Activated effector memory CD4-positive, alpha-beta T cell treated with anti-CD3 and anti-CD28 coated beads, Interleukin-2, amount 50 U/mL, for 16 hours (primary cell): ENCODE data around the gene USP6NL.

Source experiments
- DNase-seq: peaks from one replicate; pipeline ENCODE4 v3.0.0-alpha.2; 2020

The USP6NL gene

DNA sequence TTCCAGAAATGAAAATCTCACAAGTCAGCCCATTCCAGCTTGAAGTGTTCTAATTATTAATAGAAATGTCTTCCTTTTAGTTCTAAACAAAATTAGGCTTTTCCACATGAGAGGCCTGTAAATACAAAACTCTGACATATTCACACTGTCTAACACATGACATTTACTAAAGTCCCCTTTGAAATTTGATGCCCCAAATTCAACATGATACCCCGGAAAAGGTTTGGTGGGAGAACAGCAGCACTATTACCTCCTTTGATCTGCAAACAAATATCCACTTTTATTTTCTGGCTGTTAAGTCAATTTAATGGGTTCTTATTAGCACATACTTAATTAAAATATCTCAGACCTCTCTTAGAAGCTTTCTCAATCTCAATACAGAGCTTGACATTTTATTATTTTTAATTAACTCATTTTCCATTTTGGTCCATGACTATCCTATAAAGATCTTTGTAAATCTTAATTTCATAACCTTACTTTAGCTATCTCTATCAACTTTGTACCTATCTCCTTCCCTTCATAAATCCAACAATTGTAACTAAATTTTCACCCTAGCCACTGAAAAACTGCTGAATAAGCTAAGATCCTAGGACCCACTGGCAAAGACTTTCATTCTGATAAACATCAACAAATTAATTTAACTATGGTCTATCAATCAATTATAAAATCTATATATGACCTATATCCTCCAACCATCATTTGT is 63.2 kb downstream of the USP6NL start:
- DNase-seq, result no peak

DNA sequence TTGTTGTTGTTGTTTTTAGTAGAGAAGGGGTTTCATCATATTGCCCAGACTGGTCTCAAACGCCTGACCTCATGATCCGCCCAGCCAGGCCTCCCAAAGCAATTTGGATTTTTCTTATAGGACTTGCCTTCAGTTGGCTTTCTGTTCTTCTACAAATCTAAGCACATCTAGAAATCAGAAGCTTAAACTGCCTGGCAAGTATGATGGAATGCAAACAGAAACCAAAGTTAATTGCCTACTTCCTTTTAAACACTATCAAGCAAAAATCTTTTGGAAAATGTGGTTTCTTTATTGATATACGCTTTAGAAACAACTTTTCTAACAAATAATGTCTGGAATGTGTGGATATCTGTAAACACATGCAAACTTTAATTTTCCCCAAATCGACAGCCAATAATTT is 64.9 kb downstream of the USP6NL start:
- DNase-seq, result no peak

DNA sequence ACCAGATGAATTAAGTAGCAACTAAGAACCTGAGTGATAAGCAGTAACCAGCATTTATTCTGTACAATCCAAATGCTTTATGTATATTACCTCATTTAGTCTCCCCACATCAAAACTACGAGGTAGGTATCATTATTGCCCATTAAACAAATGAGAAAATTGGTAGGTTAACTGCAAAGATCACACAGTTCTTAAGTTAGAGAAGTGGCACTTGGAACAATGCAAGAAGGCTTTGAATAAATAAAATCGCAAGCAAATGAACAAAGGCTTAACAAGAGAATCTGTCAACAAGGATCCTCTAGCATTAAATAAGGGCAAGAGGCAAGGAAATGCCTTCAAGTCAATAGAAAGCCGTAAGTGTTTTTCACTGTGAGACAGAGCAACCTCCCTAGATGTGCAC is 70.2 kb downstream of the USP6NL start:
- DNase-seq, result no peak

DNA sequence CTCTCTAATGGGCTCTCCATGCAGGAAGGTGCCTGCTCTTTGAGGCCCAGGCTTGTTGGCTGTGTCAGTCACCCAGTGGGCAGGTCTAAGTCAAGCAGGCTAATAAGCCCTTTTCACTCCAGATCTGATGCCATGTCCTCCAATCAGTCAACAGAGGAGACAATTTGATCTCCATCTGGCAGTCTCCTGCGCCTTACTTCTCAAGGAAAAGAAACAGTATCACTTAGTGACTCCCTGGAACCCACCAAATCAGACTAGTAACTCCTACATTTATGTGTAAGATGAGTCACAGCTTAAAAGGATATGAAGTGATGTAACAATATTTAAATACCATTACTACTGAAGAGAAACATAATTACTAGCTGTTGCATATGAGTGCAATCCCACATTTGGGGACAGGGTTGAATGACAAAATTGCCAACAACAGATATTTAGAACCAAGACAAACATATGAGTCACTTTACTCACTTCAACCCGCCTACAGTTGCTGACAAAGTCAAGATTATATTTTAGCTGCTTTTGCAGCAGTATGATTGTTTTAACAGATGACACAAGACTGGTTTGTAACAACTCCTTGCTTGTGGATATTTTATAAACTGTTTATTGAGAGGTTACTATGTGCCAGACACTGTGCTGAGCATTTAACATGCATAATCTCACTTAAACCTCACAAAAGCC is 72.1 kb downstream of the USP6NL start:
- no peak for DNase-seq

DNA sequence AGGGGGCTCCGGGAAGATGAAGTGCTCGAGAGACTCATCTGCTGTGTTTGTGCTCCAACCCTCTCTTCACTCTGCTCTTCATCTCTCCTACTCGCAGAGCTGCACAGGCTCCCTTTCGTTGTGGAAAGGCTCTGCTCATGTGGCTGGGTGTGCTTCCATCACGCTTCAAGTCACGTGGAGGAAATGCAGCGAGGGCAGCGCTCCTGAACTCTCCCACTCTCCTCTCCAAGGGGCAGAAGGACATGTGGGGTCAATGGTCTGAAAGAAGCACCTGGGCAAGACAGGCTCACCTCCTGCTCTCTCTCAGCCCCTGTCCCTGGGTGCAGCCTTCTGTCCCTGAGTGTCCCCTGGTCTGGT is 72.6 kb downstream of the USP6NL start:
- DNase-seq, result no peak

DNA sequence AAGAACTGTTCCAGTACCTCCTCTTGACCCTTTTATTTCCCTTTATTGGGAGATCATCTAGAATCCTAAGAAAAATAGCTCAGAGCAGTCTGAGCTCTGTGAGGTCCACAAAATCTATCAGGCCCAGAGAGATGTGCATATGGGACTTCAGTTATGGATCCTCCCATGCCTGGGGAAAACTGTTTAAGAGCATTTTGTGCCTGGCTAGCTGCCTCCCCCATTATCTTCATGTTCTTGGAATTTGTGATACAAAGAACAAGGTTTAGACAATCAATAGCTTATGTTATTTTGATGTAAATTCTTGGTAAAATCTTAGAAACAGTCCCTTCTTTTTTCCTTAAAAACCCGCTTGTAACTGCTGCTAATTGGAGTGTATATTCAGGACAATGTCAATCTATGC is 75.2 kb downstream of the USP6NL start:
- DNase-seq, result no peak

DNA sequence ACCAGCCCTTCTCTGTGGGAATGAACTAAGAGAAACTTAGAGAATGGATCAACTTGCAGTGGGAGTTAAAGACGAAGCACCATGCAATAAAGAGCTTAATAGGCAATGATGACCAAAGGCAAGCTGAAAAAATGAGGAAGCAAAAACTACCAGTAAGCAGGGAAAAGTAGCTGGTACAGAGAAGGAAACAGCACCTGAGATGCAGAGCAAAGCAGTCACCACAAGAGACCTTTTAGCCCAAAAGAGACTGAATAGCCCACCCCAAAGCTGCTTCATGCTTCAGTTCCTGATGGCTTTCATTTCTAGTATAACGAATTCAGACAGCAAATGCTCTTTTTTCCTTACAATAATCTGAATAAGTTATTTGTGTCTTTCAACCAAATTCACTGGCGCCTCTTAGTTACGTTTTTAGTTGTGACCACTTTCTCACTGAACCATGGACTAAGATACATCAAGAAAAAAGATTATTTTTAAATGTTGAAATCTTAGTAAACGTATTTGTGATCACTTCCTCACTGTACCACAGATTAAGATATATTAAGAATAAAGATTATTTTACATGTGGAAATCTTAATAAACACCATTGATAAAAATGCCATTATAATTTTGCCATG is 76.0 kb downstream of the USP6NL start:
- DNase-seq, result no peak

DNA sequence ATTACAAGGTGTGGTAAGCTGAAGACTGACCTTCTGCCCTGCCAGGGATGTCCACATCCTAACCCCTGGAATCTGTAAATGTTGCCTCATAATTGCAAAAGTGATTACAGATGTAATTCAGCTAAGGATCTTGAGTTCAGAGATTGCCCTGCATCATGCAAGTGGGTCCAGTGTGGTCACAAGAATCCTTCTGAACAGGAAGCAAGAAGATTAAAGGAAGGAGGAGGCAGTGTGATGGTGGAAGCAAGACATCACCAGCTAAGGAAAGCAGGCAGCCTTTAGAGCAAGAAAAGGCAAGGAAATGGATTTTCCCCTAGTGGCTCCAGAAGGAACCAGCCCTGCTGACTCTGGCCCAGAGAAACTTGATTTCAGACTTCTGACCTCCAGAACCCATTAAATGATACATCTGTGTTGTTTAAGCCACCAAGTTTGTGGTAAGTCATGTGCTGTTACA is 78.1 kb downstream of the USP6NL start:
- DNase-seq, result no peak

DNA sequence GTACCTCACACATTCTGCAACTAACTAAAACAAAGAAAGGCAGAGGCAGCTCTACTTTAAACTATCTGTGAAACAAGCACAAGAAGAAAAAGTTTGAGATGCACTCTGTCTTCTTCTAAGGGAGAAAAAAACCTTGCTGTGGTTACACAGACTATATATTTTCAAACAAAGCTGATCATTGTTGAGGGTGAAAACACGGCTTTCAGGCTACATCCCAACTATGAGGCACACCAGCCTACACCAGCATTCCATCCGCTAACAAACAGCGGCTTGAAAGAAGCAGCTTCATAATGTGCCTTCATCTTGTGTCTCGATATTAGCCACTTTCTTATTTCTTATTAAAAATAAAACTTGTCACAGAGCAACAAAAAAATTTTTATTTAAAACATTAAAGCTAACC is 79.1 kb downstream of the USP6NL start:
- DNase-seq, result no peak

DNA sequence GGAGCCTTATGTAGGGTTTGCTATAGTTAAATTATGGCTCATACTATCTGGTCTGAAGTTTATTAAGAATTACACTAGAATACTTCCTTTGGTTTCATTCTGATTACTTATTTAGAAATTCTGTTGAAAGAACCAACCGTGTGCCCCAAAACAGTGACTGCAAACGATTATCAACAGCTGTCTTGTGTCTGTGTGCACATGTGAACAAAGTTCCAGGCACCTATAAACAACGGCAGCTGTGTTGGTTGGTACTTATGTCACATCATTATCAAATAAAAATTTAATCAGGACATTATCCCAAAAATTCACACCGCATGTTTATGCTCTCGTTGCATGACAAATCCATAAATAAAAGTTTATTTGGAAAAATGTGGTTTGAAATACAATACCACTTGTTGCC is 80.6 kb downstream of the USP6NL start:
- no peak for DNase-seq

DNA sequence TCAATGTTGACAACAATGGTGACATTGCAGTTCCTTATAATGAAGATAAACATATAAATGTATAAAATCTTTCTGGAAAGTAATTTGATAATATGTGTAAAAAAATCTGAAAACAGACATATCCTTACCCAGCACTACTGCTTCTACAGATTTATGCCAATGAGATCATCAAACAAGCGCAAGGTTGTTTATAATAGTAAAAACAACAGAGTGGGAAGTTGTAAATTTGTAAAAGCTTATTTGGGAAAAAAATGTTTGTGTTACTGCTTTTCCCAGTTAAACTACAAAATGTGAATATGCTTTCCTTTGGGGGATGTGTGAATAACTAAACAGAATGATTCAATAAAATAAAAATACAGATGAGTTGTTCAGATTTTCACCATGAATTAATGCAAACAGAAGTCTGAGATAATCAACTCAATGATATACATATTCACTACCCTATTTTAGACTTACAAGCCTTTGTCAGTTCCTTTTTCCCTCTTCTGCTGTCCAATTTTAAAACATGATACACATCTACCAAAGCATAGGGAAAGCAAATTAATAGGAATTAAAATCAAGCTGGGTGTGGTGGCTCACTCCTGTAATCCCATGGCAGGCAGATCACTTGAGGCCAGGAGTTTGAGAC is 82.1 kb downstream of the USP6NL start:
- no peak for DNase-seq

DNA sequence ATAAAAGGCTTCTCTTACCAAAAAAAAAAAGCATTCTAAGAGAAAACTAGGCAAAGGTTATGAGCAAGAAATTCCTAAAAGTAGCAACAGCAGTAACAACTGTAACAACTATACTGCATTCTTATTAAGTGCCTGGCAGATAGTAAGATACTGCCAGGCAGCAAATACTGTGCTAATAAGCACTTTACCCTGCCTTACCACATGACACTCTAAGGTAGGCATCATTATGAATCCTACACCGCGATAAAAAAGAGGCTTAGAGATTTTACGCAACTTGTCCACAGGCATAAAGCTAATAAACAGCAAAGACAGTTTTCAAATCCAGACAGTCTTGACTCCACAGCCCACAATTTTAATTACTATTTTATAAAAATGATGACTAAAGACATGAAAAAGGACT is 83.2 kb downstream of the USP6NL start:
- DNase-seq, result no peak

DNA sequence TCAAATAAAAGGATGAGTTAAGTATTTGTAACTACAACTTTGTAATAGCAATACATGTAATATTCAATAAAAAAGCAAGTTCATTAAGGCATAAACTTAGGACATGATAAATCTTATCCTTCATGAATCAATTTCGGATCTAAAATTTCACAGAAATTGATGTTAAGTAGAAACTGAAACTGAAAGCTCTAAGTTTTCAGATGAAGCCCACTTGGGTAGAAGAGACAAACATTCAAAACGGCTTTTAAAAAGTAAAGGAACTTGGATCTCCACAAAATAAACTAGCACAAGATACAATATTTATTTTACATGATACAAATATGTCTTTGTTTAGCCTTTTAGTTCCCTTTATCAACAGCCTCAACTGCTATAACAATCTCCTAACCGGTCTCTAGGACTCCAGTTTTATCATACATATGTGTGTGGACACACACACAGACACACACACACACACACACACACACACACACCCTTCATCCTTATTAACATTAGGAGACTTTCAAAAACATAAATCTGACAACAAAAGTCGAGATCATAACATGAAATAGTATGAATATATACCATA is 83.7 kb downstream of the USP6NL start:
- DNase-seq, result no peak

DNA sequence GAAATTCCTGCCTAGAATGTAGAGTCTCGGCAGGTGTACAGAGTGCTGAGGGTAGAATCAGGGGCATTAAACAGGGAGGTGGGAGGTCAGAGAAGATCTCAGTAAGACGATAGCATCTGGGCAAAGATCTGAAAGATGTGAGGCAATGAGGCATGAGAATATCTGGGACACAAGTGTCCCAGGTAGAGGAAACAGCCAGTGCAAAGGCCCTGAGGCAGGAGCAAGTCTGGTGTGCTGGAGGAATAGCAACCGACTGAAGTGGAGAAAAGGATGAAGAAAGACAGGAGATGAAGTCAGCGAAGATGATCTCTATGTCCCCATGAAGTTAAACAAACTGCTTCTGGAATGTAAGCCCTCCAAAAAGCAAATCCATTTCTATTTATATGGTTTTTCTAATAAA is 84.4 kb downstream of the USP6NL start:
- no peak for DNase-seq

DNA sequence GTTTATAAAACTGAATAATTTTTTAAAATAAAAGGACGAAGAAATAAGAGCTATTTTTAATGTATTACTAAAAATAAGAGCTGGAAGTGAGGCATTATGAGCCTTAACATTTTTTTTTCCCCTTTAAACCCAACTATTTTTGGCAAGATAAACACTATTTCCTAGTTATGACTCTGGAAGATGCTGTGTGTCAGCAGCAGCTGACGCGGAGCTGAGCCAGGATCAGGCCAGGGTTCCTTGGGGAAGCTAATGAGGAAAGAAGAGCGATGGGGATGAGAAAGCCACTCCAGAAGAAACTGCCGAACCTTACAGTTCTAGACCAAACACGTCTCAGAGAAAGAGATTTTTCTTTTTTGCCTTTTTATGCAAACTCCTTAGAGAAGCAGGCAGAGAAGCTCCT is 85.9 kb downstream of the USP6NL start:
- DNase-seq, result no peak

DNA sequence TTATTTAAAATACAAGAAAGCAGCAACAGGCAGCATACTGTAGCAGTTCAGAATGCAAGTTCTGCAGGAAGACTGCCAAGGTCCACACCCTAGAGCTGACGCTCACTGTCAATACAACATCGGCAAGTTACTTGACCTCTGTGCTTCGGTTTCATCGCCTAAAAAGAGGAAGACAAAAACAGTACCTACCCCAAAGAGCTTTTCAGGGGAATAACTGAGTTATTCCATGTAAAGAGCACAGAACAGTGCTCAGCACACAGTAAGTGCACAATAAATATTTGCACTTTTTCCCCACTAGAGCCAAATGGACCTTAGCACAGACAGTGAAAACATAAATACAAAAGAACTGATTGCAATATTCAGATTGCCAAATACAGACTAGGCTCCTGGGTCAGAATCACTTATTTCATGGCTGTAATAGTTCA is 88.6 kb downstream of the USP6NL start:
- DNase-seq, result no peak

DNA sequence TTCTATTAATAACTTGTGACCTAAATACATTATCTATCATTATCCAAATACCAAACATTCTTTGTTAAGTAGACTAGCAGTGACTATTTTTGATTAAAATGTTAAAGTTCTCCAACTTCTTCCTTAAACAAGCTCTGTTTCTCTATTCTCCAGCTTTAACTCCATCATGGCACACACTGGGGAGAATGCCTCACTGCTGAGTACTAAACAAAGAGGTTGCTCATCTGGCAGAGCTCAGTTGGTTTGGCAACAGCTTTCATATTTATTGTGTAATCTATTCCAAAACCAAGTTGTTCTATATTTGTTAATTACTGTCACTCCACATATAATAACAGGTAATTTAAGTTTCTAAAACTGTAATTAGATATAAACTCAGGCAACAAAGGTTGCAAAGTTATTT is 89.6 kb downstream of the USP6NL start:
- DNase-seq, result no peak

DNA sequence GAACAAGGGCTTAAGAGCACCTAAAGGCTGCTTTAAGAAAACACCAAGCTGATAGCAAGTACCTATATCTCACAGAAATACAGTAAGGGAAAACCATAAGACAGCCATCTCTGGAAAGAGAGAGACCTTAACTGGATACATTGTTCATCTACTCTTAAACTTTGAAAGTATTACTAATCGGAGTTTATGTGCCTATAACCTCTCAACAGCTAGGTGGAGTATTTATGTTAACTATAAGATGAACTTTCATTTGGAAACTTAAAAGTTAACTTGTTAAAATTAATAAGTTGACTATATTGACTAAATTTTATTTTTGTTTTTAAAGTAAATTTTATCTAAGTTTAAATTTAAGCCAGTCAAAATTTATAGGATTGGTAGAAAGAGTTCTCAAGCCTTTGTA is 90.6 kb downstream of the USP6NL start:
- DNase-seq, result no peak

DNA sequence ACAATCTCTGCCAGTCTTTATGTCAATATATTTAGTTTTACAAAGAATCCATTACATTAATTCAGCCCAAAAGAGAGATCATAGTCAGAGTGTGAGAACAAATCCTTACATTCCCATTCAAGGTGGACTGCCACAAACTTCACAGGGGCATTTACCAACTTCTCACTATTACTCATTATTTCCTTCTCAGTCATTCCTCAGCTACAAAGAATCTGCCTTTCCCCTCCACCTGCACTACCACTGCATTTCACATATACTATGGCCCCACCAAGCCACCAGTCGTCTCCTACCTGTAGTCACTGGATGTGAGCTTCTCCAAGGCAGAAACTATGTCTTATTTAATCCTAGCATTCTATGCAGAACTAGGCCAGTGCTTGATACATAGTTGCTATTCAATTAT is 94.3 kb downstream of the USP6NL start:
- DNase-seq, result no peak

DNA sequence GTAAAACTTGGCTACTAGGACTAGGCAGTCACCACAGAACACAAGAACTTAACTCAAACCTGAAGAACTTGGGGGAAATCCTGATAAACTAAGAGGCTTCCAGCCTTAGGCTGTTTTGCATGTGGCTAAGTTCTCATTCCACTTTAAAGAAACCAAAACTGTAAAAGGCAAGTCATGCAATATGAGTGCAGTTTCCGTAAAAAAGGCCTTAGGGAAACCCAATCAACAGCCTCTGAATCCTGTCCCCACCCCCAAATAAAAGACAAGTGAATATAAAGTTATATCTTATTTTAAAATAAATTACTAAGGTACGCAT is 95.1 kb downstream of the USP6NL start:
- no peak for DNase-seq

DNA sequence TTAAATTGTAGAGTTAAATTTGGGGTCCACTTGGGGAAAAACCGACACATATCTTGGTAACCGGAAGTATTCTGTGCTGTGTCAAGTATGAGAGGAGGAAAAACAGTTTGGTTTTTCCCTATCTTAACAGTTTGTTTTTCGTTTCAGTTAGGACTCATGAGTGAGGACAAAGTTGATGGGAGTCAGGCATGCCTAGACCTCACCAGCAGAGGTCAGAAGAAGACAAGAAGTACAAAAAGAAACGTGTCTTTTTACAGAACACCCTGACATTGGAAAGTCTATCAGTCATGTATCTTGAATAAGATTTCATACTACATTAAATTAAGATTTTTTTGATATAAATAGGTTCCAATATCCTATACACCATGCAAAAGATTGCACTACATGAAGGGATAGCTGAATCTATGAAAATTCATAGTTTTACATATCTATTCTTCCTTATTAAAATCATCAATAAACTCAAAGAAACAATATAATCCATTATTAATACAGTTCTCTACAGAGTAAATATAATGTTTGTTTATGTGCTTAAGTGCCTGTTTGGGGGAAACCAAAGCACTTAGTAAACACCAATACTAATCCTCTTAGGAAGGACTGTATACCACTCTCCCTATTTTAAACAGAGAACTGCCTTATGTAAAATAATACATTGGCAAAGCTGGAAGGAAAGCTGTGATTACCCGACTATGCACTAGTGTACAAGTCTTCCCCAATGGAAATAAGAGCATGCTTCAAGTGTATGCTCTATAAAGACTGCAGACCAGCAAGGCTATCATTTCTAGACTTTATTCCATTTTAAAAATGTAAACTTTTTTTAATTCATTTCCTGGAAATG is 95.6 kb downstream of the USP6NL start:
- DNase-seq, result peak; percentile 71

DNA sequence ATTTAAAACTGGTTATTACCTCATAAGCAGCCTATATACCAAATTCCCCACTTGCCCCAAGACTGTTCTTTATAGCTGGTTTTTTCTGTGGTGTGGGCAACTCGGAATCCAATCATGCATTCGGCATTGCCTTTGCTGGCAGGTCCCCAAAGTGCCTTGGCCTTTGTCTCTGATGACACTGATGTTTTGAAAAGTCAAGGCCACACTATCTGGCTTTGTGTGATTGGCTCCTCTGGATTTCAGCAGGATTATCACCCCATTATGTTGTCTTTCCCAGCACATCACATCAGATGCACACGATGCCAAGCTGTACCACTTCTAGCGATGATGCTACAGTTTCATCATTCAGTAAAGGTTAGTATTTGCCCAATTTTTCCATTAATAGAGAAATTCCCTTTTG is 97.7 kb downstream of the USP6NL start:
- no peak for DNase-seq

DNA sequence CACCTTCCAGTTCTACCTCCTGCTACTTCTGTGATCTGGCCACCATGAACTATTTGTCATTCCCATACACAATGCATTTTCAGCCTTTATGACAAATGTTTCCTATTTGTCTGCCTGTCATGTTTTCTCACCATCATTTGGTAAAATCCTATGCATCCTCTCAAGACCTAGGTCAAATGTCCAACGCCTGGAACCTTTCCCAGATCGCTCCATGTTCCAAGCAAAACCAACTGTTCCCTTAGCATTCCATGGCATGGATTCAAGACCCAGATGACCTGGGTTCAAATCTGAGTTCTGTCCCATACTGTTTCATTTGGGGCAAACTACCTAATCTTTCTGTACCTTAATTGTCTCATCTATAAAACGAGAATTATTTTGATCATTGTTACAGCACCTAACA is 98.9 kb downstream of the USP6NL start:
- no peak for DNase-seq
